H1 (cell line): Measurements from ENCODE around the gene AP1G2.

Source experiments
- CEBPB ChIP-seq: IDR thresholded peaks from 2 replicates; pipeline ENCODE4 v1.6.1; 2012; ENCODE audit warnings: low read depth, low read length
- CTCF ChIP-seq, 3 experiments: IDR thresholded peaks; 1 replicate in 2 of 3; 2 replicates in 1 of 3; pipeline versions ENCODE4 v1.5.1 to v1.6.1; 2011; ENCODE audit warnings: low read length in 3 of 3, mild to moderate bottlenecking in 3 of 3, inconsistent platforms in 2 of 3, low read depth in 1 of 3, moderate library complexity in 1 of 3; ENCODE audit not compliant: insufficient read depth in 1 of 3; ENCODE audit errors: control extremely low read depth in 1 of 3
- EZH2 ChIP-seq: fragments of 200-600 bp; sonication (generic); IDR thresholded peaks from 2 replicates; pipeline ENCODE4 v1.7.1; 2012; ENCODE audit warnings: low read depth, mild to moderate bottlenecking, moderate library complexity, low read length, inconsistent platforms; ENCODE audit not compliant: severe bottlenecking
- MAFK ChIP-seq: IDR thresholded peaks from 2 replicates; pipeline ENCODE4 v1.6.1; 2012; ENCODE audit warnings: low read depth, mild to moderate bottlenecking, improper control_type of control experiment, low read length
- MAX ChIP-seq: IDR thresholded peaks from 2 replicates; pipeline ENCODE4 v1.6.1; 2012; ENCODE audit warnings: inconsistent platforms
- NRF1 ChIP-seq: IDR thresholded peaks from 2 replicates; pipeline ENCODE4 v1.6.1; 2011; ENCODE audit warnings: mild to moderate bottlenecking, low read depth, low read length, improper control_type of control experiment
- POLR2AphosphoS5 ChIP-seq: IDR thresholded peaks from 2 replicates; pipeline ENCODE4 v1.6.1; 2011; ENCODE audit warnings: low read depth, low read length
- RAD21 ChIP-seq, 2 experiments: IDR thresholded peaks in 1 of 2; conservative IDR thresholded peaks in 1 of 2; 2 replicates each; pipeline ENCODE4 v1.6.1; 2011; ENCODE audit warnings: low read depth in 2 of 2, low read length in 2 of 2, improper control_type of control experiment in 1 of 2, inconsistent platforms in 1 of 2, mild to moderate bottlenecking in 1 of 2, moderate library complexity in 1 of 2
- RFX5 ChIP-seq: IDR thresholded peaks from 2 replicates; pipeline ENCODE4 v1.6.1; 2011; ENCODE audit warnings: low read depth, low read length, improper control_type of control experiment, borderline replicate concordance
- SUZ12 ChIP-seq: fragments of 200-600 bp; sonication (generic); IDR thresholded peaks from 2 replicates; pipeline ENCODE4 v1.6.1; 2012; ENCODE audit warnings: mild to moderate bottlenecking, inconsistent platforms, low read length, moderate library complexity, mixed read lengths
- TAF1 ChIP-seq: IDR thresholded peaks from 2 replicates; pipeline ENCODE4 v1.6.1; 2011; ENCODE audit warnings: mild to moderate bottlenecking, low read depth, low read length
- TBP ChIP-seq: IDR thresholded peaks from 2 replicates; pipeline ENCODE4 v1.6.1; 2011; ENCODE audit warnings: low read depth, low read length, improper control_type of control experiment
- TEAD4 ChIP-seq: IDR thresholded peaks from 2 replicates; pipeline ENCODE4 v1.6.1; 2012; ENCODE audit warnings: low read depth, low read length, inconsistent platforms, mixed read lengths
- YY1 ChIP-seq: IDR thresholded peaks from 2 replicates; pipeline ENCODE4 v1.6.1; 2011; ENCODE audit warnings: low read depth, mild to moderate bottlenecking, low read length

GRCh38 chr14:23513818-23514643, 53.6 kb downstream of the AP1G2 start:
- TF ChIP-seq EZH2: no peak
- no peak for TF ChIP-seq RFX5
- no peak for TF ChIP-seq TEAD4
- TF ChIP-seq CTCF (IDR thresholded peaks at IDR 0.05; ENCODE audit: control extremely low read depth in 1 of 3, insufficient read depth in 1 of 3, low read depth in 1 of 3, low read length in 3 of 3): no peak
- no peak for TF ChIP-seq SUZ12
- no peak for TF ChIP-seq MAX
- no peak for TF ChIP-seq CEBPB
- TF ChIP-seq POLR2AphosphoS5: no peak
- no peak for TF ChIP-seq MAFK
- TF ChIP-seq TBP: no peak
- TF ChIP-seq YY1: no peak
- no peak for TF ChIP-seq NRF1
- TF ChIP-seq RAD21 (IDR thresholded peaks at IDR 0.05 in 1 of 2, conservative IDR thresholded peaks at IDR 0.05 in 1 of 2; ENCODE audit: low read depth in 2 of 2, low read length in 2 of 2): no peak
- TF ChIP-seq TAF1: no peak
